HL-60 (cell line): ENCODE results near the gene NUDT22.

Experiments used
- CTCF ChIP-seq: IDR thresholded peaks from one replicate; pipeline ENCODE4 v1.5.1; 2011; ENCODE audit warnings: low read length, control low read depth, inconsistent platforms; ENCODE audit not compliant: insufficient read depth
- POLR2AphosphoS5 ChIP-seq: IDR thresholded peaks from 2 replicates; pipeline ENCODE4 v1.6.1; 2012; ENCODE audit warnings: low read depth

- TF ChIP-seq CTCF (no peak), POLR2AphosphoS5 (no peak; the same call in 1 of the 2 replicates)
Observed at GRCh38 chr11:64265176-64266160, 39.4 kb downstream of the NUDT22 start.
